CD4-positive, alpha-beta T cell treated with Interleukin-4 for 4 hours (primary cell): ENCODE results near the gene ANGPTL5.
A peak's percentile ranks its signal among the peaks of the same experiment; 100 is the strongest.
"Not testable (repeated sequence)": the region's sequence is repeated elsewhere in the genome, so short reads cannot be mapped to it uniquely, and the experiment has no call there.

Source experiments
- DNase-seq: peaks from one replicate; pipeline ENCODE4 v3.0.0-alpha.2; 2020

The ANGPTL5 gene

GRCh38 chr11:101881586-101881985 lies 34.7 kb downstream of the ANGPTL5 start:
- no peak for DNase-seq

- DNase-seq: no peak
Observed at GRCh38 chr11:101880222-101880621, 36.1 kb downstream of the ANGPTL5 start.

GRCh38 chr11:101872171-101872882 lies 44.0 kb downstream of the ANGPTL5 start:
- DNase-seq: no peak

GRCh38 chr11:101870510-101870909 lies 45.8 kb downstream of the ANGPTL5 start:
- no peak for DNase-seq

GRCh38 chr11:101867951-101868350 lies 48.4 kb downstream of the ANGPTL5 start:
- DNase-seq: no peak

GRCh38 chr11:101866619-101867491 lies 49.5 kb downstream of the ANGPTL5 start:
- no peak for DNase-seq

- DNase-seq: no peak
Observed at GRCh38 chr11:101864098-101864497, 52.2 kb downstream of the ANGPTL5 start.

- no peak for DNase-seq
Observed at GRCh38 chr11:101863361-101863760, 53.0 kb downstream of the ANGPTL5 start.

- DNase-seq: no peak
Observed at GRCh38 chr11:101862391-101863233, 53.7 kb downstream of the ANGPTL5 start.

GRCh38 chr11:101860696-101861427 lies 55.5 kb downstream of the ANGPTL5 start:
- DNase-seq: peak; percentile 59

- not testable (repeated sequence) for DNase-seq
Observed at GRCh38 chr11:101852260-101852659, 64.1 kb downstream of the ANGPTL5 start.

- no peak for DNase-seq
Observed at GRCh38 chr11:101848262-101848661, 68.1 kb downstream of the ANGPTL5 start.

- DNase-seq: no peak
Observed at GRCh38 chr11:101844608-101845007, 71.7 kb downstream of the ANGPTL5 start.

GRCh38 chr11:101840704-101841103 lies 75.6 kb downstream of the ANGPTL5 start:
- DNase-seq: no peak
